ENCODE data around the gene MAP2K7.
"Not testable (repeated sequence)": the region's sequence is repeated elsewhere in the genome, so short reads cannot be mapped to it uniquely, and the experiment has no call there.

The MAP2K7 gene

DNA sequence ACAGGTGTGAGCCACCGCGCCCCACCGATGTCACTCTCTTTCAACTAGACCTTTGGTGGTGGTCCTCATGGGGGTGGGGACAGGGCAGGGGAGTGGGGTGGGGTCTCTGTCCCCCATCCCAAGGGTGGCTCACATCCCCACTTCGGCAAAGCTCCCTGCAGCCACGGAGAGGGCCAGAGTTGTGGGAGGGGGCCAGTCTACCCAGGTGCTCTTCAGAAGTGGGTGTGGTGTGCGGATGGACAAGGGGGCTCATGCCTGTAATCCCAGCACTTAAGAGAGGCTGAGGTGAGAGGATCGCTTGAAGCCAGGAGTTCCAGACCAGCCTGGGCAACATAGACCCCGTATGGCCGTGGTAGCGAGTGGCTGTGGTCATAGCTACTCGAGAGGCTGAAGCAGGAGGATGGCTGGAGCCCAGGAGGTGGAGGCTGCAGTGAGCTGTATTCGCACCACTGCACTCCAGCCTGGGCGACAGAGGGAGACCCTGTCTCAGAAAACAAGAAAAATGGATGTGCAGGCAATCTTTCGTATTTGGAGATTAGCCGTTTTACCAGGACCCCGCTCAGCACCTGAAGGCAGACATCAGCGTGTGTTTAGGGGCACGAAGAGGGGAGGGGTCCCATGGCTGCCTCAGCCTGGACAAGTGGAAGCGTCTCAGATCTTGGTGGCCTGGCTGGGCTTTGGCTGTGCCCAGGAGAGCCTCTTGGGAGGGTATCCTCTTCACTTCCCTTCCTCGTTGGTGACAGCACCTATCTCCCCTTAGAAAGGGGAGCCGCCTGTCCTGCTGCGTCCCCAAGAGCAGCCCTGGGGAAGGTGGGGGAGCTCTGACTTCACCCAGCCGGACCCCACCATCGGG is 11.8 kb downstream of the MAP2K7 start:
- in situ Hi-C loops (cut with HindIII; ENCODE audit: low pct_ligation_motif_present, low pct_unique_long_range_greater_than_20kb, low sequenced_read_pairs): no loop called here
- no peak for DNase-seq

DNA sequence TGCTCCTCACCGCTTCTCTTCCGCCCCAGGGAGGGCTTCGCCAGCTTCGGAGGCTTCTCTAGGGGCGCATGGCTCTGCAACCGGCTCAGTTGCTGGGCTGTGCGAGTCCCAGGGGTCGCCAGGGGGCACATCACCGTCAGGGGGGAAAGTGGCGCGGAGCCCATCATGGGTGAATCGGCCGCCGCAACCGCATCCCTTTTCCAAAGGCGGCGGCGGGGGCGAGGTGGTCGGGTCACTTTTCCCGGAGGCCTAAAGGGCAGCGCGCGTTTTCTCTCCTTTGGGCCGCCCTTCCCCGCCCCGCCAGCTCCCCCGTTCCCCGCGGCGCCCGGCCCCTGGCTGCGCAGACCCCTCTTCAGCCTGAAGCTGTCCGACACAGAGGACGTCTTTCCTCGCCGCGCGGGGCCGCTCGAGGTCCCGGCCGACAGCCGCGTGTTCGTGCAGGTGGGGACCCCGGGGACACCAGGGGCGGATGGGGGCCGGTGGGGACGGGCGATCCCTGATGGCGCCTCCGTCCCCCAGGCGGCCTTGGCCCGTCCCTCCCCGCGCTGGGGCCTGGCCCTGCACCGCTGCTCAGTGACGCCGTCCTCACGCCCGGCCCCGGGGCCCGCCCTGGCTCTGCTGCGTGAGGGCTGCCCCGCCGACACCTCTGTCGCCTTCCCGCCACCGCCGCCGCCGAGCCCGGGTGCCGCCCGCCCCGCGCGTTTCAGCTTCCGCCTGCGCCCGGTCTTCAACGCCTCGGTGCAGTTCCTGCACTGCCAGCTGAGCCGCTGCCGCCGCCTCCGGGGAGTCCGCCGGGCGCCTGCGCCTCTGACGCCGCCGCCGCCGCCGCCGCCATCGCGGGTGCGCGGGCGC is 12.7 kb downstream of the MAP2K7 start:
- in situ Hi-C loops (cut with HindIII; ENCODE audit: low pct_ligation_motif_present, low pct_unique_long_range_greater_than_20kb, low sequenced_read_pairs): no loop called here
- DNase-seq: peak; percentile 59

DNA sequence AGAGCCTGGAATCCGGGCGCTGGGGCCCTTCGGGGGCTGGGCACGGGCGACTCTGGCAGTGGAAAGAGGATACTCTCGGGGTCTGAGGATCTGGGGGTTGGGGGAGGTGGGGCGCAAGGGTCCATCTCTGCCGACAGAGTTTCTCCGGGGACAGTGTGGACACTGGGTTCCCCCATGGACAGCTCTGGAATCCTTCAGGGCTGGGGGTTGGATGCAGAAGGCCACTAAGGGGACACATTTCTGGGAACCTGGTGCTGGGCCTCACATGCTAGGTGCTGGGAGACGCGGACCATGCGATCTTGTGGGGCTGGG is 13.2 kb downstream of the MAP2K7 start:
- no peak for DNase-seq

DNA sequence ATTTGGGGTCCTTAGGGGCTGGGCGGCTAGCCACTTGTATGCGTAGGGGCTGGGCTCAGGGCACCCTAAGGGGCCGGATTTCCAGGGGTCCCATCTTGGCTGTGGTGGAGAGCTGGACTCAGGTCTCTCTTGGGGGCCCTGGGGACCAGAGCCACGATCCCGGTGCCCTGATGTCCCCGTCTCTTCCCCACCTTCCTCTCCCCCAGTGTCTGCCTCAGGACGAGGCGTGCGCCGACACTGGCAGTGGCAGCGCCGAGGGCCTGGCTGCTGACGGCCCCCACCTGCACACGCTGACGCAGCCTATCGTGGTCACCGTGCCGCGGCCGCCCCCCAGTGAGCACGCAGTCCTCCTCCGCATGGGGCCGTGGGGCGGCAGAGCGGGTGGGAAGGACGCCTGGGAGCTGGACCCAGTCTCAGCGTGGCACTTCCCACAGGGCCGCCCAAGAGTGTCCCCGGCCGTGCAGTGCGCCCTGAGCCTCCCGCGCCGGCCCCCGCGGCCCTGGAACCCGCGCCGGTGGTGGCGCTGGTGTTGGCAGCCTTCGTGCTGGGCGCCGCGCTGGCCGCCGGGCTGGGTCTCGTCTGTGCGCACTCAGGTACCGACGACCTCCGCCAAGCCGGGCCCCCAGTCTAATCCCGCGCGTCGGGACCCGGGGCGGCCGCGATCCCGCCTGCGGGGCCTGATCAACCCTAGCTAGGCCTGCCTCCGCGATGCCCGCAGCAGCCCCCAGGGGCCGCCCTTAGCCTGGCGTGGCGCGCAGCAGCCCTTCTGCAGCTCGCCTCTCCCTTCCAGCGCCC is 13.8 kb downstream of the MAP2K7 start:
- in situ Hi-C loops (cut with HindIII; ENCODE audit: low pct_ligation_motif_present, low pct_unique_long_range_greater_than_20kb, low sequenced_read_pairs): no loop called here
- peak; percentile 64 for DNase-seq

More for the DNA sequence above, 13.2 kb downstream of the MAP2K7 start:
- in situ Hi-C loops (cut with HindIII; ENCODE audit: low pct_ligation_motif_present, low pct_unique_long_range_greater_than_20kb, low sequenced_read_pairs): no loop called here

DNA sequence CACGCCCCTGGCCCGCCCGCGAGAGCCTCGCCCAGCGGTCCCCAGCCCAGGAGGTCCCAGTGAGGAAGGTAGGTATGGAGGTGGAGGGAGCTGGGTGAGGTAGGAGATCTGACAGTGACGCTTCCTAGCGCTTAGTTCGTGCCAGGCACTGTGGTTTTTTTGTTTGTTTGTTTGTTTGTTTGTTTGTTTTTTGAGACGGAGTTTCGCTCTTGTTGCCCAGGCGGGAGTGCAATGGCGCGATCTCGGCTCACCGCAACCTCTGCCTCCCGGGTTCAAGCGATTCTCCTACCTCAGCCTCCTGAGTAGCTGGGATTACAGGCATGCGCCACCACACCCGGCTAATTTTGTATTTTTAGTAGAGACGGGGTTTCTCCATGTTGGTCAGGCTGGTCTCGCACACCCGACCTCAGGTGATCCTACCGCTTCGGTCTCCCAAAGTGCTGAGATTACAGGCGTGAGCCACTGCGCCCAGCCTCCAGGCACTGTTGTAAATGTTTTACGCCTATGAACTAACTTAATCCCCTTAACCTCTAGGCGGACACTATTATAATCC is 14.5 kb downstream of the MAP2K7 start:
- DNase-seq; in situ Hi-C loops (cut with HindIII; ENCODE audit: low pct_ligation_motif_present, low pct_unique_long_range_greater_than_20kb, low sequenced_read_pairs): not testable (repeated sequence)

DNA sequence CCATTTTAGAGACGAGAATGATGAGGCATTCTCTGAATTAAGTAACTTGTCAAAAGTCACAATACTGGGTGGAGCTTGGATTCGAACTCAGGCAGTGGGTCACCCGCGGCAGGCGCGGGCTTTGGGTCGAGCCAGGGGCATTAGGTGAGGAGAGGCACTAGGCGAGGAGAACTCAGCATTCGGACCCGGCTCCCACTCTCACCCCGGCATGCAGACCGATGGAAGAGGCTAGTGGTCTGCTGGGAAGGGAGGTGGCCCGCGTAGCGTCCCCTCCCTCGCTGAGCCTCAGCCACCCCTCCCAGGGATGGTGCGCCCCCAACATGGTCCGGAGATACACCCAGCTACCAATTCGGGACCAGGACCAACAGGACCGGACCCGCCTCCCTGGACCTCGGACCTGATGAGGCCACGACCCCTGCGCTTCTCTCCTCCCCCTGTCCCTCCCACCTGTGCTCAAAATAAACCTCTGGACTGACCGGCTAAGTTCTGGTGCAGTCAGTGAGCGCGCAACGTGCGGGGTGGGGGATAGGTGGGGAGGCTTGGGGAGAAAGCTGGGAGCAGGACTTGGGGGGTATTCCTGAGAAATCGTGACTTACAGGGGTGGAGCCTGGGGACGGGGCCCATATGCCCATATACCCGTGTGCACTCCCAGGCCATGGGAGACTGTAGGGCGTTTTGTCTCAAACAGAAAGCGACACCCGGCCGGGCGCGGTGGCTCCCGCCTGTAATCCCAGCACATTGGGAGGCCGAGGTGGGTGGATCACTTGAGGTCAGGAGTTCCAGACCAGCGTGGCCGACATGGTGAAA is 15.1 kb downstream of the MAP2K7 start:
- in situ Hi-C loops (cut with HindIII; ENCODE audit: low pct_ligation_motif_present, low pct_unique_long_range_greater_than_20kb, low sequenced_read_pairs): no loop called here
- DNase-seq: no peak

DNA sequence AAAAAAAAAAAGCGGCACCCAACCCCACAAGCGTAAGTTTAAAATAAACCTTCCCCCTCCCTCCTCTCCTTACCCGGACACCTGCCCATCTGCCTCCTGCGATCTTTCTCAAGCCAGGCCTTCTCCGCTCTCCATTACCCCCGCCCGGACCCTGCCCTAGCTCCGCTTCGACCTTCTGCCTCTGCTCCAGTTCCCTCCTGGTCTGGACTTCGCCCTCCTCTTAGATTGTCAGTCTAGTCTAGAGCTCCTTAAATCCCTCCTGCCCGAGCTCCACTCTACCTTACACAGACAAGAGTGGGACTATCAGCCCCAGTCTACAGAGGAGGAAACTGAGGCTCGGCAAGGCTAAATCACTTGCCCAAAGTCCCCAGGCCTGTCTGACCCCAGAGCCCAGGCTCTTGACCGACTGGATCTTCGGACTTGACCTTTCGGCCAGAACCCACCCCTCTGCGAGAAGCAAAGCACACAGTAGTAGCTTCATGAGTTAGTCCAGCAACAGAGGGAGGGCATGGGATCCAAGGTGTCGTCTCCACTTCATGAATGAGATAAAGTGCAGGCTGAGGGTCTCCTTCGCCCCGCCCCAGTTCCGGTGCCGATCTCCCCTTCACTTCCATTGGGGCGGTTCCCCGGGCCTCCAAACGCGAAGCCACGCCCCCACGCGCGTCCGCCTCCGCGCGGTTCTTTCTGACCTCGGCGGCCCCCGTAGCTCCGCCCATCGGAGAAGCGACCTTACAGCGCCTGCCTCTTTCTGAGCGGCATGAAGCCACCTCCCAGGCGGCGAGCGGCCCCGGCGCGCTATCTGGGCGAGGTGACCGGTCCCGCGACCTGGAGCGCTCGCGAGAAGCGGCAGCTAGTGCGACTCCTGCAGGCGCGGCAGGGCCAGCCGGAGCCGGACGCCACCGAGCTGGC is 16.2 kb downstream of the MAP2K7 start, which contains the start of gene SNAPC2:
Gene SNAPC2, plus strand, starts transcription at position 729 of the 909 bp plus-strand sequence. Its CDS starts 29 bp downstream, at position 758.
- in situ Hi-C loops (cut with HindIII; ENCODE audit: low pct_ligation_motif_present, low pct_unique_long_range_greater_than_20kb, low sequenced_read_pairs): no loop called here

DNA sequence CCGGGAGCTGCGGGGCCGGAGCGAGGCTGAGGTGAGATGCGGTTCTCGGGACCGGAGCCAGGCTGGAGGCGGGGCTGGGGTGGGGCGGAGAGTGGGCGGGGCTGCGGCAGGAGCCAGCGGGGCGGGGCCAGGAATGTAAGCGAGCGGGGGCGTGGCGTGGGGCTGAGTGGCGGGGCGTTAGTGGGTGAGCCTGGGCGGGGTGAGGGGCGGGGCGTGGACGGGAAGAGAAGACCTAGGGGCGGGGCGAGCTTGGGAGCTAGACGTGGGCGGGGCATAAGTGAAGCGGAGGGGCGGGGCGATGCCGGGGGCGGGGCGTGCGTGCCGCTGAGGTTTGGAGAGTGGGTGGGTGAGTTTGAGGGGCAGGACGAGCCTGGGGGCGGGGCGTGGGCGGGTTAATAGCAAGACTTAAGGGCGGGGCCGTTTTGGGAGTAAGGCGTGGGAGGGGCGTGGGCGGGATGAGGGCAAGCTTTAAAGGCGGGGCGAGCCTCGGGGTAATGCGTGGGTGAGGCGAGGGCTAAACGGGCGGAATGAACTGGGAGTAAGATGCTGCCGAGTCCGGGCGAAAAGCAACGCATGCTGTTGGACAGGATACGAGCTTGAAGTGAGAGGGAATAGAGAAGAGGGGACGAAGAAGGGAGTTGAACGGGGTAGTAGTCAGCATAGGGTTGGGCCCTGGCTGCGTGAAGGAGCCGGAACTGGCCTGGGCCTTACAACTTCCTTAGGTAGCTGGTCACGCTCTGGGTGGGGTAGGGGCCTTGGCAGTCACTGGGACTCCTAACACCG is 17.0 kb downstream of the MAP2K7 start:
- peak; percentile 92 for DNase-seq
- in situ Hi-C loops (cut with HindIII; ENCODE audit: low pct_ligation_motif_present, low pct_unique_long_range_greater_than_20kb, low sequenced_read_pairs): no loop called here

More for the DNA sequence above, 16.2 kb downstream of the MAP2K7 start, which contains the start of gene SNAPC2:
- peak; percentile 89 for DNase-seq

DNA sequence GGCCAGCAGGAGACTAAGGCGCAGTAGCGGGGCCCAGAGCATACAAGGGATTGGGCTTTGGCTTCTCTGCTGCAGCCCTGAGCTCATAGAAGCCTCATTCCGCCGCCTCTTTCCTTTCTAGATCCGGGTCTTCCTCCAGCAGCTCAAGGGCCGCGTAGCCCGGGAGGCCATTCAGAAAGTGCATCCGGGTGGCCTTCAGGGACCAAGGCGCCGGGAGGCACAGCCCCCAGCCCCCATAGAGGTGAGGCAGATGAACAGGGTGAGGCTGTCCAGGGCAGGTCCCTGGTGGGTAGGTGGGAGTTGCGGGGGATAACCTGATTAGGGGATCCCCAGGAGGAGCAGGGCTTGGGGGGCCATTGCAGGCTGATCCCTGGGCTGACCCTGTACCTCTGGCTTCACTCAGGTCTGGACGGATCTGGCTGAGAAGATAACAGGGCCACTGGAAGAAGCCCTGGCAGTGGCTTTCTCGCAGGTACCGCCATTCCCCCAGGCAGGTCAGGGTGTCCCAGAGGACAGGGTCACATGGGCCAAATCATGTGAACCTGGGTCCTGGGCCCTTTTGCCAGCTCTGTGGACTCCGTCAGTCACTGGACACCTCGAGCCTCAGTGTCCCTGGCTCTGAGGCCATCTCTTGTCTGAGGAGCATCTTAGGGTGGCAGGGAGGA is 17.8 kb downstream of the MAP2K7 start:
- in situ Hi-C loops (cut with HindIII; ENCODE audit: low pct_ligation_motif_present, low pct_unique_long_range_greater_than_20kb, low sequenced_read_pairs): no loop called here

DNA sequence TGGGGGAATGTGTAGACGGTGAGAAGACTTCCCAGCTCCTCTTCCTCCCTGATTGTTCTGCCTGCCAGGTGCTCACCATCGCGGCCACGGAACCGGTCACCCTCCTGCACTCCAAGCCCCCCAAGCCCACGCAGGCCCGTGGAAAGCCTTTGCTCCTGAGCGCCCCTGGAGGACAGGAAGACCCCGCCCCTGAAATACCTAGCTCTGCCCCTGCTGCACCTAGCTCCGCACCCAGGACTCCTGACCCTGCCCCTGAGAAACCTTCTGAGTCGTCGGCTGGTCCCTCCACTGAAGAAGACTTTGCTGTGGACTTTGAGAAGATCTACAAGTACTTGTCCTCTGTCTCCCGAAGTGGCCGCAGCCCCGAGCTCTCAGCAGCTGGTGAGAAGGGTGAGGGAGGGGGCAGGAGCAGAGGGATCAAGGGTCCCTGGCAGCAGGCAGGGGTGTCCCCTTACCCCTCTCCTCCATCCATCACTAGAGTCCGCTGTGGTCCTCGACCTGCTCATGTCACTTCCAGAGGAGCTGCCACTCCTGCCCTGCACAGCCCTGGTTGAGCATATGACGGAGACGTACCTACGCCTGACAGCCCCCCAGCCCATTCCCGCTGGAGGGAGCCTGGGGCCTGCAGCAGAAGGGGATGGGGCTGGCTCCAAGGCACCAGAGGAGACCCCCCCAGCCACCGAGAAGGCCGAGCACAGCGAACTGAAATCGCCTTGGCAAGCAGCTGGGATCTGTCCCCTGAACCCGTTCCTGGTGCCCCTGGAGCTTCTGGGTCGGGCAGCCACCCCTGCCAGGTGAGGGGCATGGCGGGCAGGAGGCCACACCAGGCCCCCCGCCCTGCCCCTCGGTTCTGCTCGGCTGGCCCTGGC is 18.5 kb downstream of the MAP2K7 start:
- in situ Hi-C loops (cut with HindIII; ENCODE audit: low pct_ligation_motif_present, low pct_unique_long_range_greater_than_20kb, low sequenced_read_pairs): no loop called here
- no peak for DNase-seq

More for the DNA sequence above, 17.8 kb downstream of the MAP2K7 start:
- no peak for DNase-seq

DNA sequence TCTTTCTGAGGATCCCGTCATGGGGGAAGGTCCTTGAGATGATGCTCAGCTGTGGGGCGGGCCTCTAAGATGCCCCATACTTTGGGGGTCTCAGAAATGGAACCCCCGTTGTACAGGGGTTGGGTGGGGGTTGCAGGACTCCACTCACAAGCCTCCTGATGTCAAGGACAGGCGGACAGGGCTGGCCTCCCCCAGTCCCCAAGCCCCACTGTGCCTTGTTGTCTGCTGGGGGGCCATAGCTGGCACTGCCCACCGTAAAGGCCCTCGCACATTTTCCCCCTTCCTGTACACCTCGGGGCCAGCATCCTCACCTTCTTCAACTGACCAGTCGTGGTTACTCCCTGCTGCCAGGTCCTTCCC is 19.1 kb downstream of the MAP2K7 start:
- no peak for DNase-seq
- in situ Hi-C loops (cut with HindIII; ENCODE audit: low pct_ligation_motif_present, low pct_unique_long_range_greater_than_20kb, low sequenced_read_pairs): no loop called here

DNA sequence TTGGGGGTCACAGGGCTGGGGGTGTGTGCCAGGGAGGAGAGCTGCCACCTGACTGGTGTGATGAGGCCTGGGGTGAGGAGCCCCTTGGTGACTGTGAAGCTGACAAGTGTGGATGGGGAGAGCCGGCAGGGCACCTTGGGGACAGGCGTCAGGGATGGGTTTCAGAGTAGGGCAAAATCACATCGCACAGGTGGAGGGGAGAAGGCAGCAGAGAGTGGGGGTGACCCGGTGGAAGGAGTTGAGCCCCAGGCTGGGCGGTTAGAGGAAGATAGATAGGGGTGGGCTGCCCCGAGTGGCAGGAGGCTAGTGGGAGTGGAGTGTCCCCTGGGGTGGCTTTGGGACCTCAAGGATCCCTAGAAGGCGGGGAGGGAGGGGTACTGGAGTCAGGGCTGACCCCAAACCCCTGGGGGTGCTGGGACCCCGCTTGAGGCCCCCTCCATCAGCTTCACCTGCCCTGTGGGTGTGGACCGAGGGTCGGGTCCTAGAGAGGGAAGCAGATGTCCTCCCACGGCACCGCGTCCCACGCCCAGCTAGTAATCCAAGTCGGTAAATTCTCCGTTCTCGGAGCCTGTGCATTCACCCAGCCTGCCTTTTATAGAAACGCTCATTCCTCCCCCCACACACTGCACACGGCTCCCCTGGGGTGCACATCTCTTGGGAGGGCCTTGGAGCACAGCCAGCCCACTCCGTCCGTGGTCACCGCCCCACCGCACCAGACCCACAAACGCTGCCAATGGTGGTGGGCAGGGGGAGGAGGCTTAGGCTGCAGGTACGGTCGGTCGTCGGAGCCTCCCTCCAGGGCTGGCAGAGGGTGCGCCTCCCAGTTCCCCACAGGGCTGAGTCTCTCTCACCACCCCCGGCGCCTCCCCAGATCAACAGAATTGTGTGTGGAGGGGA is 19.9 kb downstream of the MAP2K7 start:
- in situ Hi-C loops (cut with HindIII; ENCODE audit: low pct_ligation_motif_present, low pct_unique_long_range_greater_than_20kb, low sequenced_read_pairs): no loop called here
- no peak for DNase-seq

DNA sequence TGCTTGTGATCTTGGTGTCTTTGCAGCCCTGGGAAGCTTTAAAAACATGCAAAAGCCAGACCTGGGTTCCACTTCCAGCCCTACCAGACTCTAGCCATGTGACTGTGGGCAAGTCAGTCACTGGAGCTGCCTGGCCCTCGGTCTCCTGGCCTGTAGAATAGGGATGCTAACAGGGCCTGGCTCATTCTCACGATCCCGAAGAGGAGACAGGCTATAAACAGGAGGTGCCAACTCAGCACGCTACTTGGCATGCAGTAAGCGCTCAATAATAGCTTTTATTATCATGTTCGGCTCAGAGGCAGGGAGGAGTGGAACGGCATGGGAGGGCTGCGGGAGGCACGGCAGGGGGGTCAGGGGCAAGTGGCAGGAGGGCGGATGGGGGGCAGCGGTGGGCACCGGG is 20.6 kb downstream of the MAP2K7 start:
- DNase-seq: no peak
- in situ Hi-C loops (cut with HindIII; ENCODE audit: low pct_ligation_motif_present, low pct_unique_long_range_greater_than_20kb, low sequenced_read_pairs): no loop called here

DNA sequence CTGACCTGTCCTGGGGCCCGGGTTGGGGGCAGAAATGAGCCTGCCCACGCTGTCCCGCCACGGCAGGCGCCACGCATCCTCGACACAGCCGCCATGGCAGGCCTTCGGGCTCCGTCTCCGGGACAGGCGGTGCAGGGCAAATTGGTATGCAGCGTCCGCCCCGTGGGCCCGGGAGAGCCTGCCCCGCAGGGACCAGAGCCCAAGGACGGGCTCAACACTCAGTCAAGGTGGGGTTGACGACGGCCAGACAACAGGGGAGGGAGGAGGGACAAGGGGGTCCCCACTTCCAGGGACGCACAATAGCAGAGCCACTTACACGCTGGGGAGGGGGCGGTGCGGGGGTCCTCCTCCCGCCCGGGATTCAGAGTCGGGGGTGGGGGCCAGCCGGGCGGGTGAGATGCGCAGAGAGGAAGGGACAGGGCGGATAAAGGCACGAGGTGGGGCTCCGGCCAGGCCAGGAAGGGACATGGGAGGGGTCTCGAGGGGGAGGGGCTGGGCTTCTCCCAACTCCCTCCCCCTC is 21.0 kb downstream of the MAP2K7 start:
- in situ Hi-C loops (cut with HindIII; ENCODE audit: low pct_ligation_motif_present, low pct_unique_long_range_greater_than_20kb, low sequenced_read_pairs): no loop called here
- DNase-seq: no peak
